Nasal cavity respiratory epithelium epithelial cell of viscerocranial mucosa (primary cell): ENCODE data around the gene EXOC2. TPM values are rescaled to one million over a fixed set of nuclear protein-coding genes. Genes with fewer than 3 reads are reported as not detected.

Experiments
- total RNA-seq: library from RNA; depleted of rRNA; stranded (reverse); fragments of >200 nt; gene quantifications from 2 replicates; pipeline ENCODE4 v1.2.3, GENCODE V29; 2014

EXOC2 gene, protein sequence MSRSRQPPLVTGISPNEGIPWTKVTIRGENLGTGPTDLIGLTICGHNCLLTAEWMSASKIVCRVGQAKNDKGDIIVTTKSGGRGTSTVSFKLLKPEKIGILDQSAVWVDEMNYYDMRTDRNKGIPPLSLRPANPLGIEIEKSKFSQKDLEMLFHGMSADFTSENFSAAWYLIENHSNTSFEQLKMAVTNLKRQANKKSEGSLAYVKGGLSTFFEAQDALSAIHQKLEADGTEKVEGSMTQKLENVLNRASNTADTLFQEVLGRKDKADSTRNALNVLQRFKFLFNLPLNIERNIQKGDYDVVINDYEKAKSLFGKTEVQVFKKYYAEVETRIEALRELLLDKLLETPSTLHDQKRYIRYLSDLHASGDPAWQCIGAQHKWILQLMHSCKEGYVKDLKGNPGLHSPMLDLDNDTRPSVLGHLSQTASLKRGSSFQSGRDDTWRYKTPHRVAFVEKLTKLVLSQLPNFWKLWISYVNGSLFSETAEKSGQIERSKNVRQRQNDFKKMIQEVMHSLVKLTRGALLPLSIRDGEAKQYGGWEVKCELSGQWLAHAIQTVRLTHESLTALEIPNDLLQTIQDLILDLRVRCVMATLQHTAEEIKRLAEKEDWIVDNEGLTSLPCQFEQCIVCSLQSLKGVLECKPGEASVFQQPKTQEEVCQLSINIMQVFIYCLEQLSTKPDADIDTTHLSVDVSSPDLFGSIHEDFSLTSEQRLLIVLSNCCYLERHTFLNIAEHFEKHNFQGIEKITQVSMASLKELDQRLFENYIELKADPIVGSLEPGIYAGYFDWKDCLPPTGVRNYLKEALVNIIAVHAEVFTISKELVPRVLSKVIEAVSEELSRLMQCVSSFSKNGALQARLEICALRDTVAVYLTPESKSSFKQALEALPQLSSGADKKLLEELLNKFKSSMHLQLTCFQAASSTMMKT
- 41.7 and 52.7 TPM in 2 replicates for total RNA-seq

DNA sequence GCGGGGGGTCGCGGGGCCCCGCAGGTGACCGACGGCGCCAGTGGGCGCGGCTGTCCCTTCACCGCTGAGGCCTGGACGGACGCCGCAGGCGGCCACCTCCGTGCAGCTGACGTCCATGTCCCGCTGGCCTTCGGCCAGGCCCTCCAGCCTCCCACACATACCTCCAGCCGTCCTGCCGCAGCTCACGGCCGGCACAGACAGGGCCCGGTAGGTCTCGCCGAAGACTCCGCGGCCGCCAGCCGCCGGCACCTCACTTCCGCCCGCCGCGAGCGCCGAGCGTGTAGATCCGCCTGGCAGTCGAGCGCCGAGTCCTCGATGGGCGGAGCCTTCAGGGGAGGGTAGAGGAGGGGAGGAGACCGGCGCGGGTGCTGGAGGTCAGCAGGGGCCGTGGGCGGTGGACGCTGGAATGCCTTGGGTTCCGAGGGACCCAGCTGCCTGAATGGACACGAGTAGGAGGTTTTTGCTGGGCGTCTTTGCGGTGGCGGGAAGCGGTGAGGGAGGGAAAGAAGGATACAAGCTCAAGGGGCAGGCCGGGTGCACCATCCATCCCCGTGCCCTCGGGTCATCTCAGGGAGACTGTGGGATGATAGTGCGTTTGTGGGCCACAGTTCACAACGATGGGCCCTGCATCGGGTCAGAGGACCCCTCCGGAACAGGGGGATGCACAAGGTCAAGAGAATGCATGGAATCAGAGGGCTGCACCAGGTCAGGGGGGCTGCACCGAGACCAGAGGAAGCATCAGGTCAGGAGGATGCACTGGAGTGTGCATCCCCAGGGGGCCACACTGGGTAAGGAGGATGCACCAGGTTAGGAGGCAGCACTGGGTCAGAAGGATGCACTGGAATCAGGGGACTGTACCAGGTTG lies at the start of gene EXOC2:
EXOC2 (minus strand) TSS at position 282 of the 865 bp plus-strand sequence. CDS start 55,321 bp downstream, outside the sequence.

DNA sequence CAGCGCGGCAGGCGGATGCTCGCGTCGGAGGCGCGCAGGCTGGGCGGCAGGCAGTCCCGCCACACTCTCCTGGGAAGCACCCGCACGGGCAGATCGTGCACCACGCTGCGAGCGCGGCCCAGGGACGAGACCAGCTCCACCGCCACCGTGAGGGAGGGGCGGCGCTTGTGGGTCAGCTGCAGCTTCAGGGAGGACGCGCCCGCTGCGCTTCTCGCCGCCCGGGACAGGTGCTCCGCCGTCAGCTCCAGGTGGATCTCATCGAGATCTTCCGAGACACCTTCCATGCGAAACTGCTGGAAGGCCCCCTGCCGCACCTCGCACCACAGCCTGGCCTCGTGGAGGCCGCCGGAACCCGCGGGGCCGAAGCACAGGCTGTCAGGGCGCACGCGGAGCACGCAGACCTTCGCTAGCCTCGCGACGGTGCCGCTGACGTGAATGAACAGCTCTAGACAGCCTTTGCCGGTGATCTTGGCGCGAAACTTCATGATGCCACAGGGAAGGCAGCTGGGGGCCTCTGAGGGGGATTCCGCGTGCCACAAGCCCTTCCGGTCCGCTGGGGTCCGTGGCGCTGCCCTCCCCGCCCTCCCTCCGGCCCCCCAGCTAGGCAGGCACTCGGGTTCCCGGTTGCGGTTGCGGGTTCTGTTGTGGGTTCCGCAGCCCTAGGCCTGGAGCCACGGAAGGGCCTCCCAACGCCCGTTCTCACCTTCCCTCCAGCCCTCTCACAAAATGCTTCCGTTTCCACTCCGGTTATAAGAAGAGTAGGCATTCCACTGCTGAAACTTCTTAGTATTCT lies 36.3 kb downstream of the EXOC2 start, which contains the start of gene HUS1B:
HUS1B (minus strand) TSS at position 641 of the 793 bp plus-strand sequence; CDS start at position 485, 156 bp downstream.

Other genes with a start within 250 kb of the EXOC2 start
- gene HUS1B, start 36.0 kb downstream of the EXOC2 start, total RNA-seq: 1.7 and 1.9 TPM in 2 replicates